Peyer's patch (tissue), 4 donors: ENCODE results near the gene STK10.

Source experiments
- POLR2A ChIP-seq, 2 donors: fragments of 450-650 bp; IDR thresholded peaks; one replicate each; pipeline ENCODE4 v1.5.1; 2017; ENCODE audit warnings: antibody characterized with exemption in 2 of 2, mild to moderate bottlenecking in 2 of 2, moderate library complexity in 2 of 2
- TF ChIP-seq, protein P1 (sequence below), 6 experiments: fragments of 450-650 bp in 4 of 6; fragments of 200-600 bp in 2 of 6; sonication (generic) in 1 of 6; IDR thresholded peaks; one replicate each; pipeline ENCODE4 v1.5.1; 2017 to 2019; ENCODE audit warnings: antibody characterized with exemption in 6 of 6, mild to moderate bottlenecking in 3 of 6, moderate library complexity in 1 of 6

DNA sequence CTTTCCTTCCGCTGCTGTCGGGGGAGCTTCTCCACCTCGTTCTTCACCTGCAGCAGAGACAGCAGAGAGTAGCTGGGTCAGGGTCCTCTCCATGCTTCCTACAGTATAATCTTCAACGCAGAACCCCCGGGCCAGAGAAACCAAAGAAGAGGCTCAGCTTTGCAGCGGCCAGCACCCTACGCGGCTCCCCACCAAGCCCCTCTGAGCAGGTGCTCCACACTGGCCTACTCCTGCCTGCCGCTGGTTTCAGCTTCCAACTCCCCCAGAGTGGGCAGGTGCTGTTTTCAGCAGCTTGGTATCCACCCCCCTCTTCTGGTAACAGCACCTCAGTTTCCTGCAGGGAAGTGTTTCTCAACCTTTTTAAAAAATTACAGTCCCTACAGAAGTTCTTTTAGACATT is 123.3 kb downstream of the STK10 start:
- TF ChIP-seq POLR2A (IDR thresholded peaks at IDR 0.05): no peak
- TF ChIP-seq, protein P1, sequence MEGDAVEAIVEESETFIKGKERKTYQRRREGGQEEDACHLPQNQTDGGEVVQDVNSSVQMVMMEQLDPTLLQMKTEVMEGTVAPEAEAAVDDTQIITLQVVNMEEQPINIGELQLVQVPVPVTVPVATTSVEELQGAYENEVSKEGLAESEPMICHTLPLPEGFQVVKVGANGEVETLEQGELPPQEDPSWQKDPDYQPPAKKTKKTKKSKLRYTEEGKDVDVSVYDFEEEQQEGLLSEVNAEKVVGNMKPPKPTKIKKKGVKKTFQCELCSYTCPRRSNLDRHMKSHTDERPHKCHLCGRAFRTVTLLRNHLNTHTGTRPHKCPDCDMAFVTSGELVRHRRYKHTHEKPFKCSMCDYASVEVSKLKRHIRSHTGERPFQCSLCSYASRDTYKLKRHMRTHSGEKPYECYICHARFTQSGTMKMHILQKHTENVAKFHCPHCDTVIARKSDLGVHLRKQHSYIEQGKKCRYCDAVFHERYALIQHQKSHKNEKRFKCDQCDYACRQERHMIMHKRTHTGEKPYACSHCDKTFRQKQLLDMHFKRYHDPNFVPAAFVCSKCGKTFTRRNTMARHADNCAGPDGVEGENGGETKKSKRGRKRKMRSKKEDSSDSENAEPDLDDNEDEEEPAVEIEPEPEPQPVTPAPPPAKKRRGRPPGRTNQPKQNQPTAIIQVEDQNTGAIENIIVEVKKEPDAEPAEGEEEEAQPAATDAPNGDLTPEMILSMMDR (IDR thresholded peaks at IDR 0.05): no peak
